Stimulated activated CD4-positive, alpha-beta T cell treated with anti-CD3 and anti-CD28 coated beads, Interleukin-15, amount 100 ng/mL, for 24 hours (primary cell): ENCODE data around the gene PRADC1.
"Not testable (repeated sequence)": the region's sequence is repeated elsewhere in the genome, so short reads cannot be mapped to it uniquely, and the experiment has no call there.

Experiments
- DNase-seq: peaks from one replicate; pipeline ENCODE4 v3.0.0-alpha.2; 2020

Gene PRADC1

GRCh38 chr2:73233154-73233931 is at the start of gene PRADC1:
Gene PRADC1, minus strand, starts transcription at chr2:73233239. Its CDS starts 79 bp downstream, at chr2:73233160.
- peak; percentile 95 for DNase-seq

GRCh38 chr2:73281244-73281643 is 48.2 kb upstream of the PRADC1 start:
- DNase-seq, result no peak

- no peak for DNase-seq
These were observed 46.8 kb upstream of the PRADC1 start for GRCh38 chr2:73279852-73280251.

DNA sequence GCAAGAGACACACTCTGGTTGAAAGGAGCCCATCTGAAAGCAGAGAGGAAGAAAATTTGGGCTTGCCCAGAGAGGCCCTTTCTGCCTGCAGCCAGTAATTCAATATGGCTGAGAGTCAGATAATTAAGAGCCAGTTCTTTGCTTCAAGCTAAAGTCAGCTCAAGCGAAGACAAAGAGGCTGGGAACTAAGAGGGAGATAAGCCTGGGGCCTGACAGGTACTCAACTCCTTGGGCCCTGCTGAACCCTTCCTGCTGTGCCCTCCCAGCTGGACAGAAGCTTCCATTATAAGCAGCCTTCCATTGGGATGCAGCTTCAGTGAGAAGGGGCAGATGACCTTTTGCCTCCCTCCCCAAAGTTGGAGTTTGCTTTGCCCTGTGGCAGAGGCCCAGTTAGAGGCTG is 39.2 kb upstream of the PRADC1 start:
- no peak for DNase-seq

GRCh38 chr2:73269686-73270465 is 36.8 kb upstream of the PRADC1 start:
- no peak for DNase-seq

DNA sequence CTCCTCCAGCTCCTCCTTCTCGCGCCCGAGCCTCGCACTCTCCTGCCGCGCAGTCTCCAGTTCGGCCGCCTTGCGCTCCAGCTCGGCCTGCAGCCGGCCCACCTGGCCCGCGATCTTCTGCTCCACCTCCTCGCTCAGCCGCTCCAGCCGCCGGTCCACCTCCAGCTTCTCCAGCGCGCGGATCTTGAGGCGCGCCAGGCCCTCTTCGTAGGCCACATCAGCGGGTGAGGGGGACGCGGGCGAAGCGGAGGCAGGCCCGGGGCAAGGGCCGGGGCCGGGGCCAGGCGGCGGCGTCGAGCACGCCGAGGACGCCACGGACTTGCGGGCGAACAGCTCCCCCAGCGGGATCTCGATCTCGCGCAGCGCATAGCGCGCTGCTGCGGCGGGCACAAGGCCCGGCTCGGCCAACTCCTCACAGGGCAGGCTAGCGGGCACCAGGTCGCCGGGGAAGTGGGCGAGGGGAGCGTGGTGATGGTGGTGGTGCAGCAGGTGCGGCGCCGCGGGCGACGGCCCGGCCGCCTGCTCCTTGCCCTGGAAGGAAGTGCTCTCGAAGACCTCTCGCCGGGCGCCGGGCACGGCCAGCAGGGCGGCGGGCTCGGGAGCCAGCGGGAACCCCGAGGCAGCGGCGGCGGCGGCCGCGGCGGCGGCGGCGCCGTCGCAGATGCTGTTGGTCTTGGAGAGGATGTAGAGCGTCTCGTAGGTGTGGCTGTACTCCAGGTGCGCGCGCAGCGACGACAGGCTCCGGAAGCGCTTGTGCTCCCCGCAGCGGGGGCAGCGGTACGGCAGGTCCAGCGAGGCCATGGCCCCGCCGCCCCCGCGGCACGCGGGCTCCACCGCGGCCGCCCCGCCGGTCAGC is 36.0 kb upstream of the PRADC1 start:
- peak; percentile 77 for DNase-seq

GRCh38 chr2:73268366-73268829 is 35.4 kb upstream of the PRADC1 start:
- no peak for DNase-seq

DNA sequence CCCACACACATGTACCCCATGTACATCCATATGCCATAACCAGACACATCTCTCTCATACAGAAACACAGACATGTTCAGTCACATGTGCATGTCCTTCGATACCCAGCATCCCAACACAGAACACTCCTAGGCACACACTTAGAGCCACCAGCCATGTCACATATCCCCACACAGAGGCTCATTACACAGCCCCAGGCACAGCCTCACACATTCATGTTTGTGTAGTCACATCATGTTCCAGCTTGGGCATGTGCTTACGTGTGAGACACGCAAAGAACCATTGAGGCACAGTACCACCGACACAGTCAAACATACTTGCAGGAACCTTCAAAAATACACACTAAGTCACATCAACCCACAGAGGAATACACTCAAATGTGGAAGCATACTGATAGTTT is 34.0 kb upstream of the PRADC1 start:
- no peak for DNase-seq

DNA sequence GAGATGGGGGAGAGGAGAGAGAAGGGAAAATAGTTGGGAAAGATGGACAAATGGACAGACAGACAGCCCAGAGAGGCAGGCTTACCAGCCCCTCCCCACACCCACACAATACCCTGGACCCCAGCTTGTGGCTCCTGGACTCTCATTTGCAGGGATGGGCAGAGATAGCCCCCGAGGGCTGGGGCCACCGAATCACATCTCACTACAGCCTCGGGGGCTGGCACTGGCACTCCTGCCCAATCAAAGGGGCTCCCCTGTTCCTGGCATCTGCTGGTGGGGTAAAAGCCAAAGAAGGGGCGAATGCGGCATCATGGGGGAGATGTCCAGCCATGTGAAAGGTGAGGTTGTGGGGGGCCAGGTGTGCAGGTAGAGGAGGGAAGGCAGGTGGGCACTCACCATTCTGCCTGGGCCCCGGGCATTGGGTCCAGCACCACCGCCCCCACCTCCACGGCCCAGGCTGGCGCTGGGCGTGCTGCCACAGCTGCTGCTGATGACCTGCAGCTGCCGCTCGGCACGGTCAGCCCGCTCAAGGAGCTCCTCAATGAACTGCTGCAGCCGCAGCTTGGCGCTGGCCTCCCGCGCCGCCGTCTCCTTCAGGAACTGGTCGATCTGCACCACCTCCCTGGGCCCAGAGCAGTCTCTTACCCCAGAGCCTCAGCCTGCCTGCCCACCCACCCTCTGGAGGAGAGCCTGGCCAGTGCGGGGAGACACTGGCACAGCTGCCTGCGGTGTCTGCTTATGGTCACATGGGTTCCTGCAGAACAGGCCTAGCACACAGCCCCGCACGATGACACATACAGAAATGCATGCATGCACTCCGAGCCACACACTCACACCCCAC is 33.2 kb upstream of the PRADC1 start:
- DNase-seq, result no peak

- DNase-seq, result no peak
These were observed 32.4 kb upstream of the PRADC1 start for GRCh38 chr2:73265298-73266060.

GRCh38 chr2:73264783-73265182 is 31.7 kb upstream of the PRADC1 start:
- no peak for DNase-seq

DNA sequence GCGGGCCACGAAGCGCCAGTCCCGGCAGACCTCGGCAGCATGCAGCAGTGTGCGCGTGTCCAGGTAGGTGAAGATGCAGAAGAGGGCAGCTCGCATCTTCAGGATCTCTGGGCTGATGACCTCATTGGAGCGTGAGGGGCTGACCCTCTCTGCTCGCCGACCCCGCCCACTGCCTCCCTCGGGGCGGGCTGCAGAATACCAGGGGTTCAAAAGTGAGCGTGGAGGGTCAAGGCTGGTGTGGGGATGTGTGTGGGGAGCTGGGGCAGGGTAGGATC is 31.2 kb upstream of the PRADC1 start:
- no peak for DNase-seq

GRCh38 chr2:73263540-73264331 is 30.7 kb upstream of the PRADC1 start:
- DNase-seq, result no peak

- DNase-seq, result not testable (repeated sequence)
These were observed 29.8 kb upstream of the PRADC1 start for GRCh38 chr2:73262691-73263429.

- DNase-seq, result no peak
These were observed 29.1 kb upstream of the PRADC1 start for GRCh38 chr2:73262108-73262651.

DNA sequence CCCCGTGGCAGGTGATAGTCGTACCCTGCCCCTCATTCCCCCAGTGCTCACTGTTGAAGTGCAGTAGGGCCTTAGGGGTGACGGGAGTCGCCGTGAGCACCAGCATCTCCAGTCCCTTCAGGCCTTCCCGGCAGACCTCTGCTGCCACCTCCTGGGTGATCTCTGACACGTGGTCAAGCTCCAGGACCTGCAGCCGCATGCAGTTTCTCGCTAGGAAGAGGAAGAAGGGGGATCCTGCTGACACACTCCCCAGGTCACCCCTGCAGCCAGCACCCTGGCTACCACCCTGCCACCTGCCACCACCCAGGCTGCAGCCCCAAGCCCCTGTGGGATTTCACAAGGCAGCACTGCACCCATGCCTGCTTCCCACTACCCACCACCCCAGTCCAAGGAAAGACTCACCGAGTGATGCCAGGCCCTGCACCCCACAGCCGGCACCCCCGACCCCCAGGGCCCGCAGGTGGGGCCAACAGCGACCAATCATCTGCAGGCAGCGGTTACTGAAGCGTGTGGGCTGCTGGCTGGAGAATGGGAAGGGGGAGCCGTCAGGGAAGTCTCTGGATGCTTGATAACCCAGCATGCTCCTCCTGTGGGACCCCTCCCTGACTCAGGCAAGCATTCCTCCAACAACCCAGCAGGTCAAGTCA is 27.4 kb upstream of the PRADC1 start:
- peak; percentile 31 for DNase-seq

- DNase-seq, result no peak
These were observed 26.8 kb upstream of the PRADC1 start for GRCh38 chr2:73259704-73260337.

GRCh38 chr2:73259276-73259675 is 26.2 kb upstream of the PRADC1 start:
- no peak for DNase-seq

DNA sequence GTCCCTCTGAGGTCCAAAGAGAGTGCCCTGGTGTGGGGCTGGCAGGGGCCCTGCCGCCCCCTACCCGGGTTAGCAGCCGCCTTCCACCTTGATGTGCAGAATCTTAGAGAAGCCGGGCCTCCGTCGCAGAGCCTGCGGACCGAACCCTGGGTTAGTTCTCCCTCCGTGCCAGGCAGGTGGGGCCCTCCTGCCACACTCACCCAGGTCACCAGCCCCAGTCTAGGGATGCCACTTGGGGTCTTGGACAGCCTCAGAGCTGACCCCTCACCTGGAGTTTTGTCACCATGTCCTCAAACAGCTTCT is 25.8 kb upstream of the PRADC1 start:
- DNase-seq, result no peak
